MCF 10A (cell line): ENCODE results near the gene TRIM14. TPM values are rescaled to one million over a fixed set of nuclear protein-coding genes. Genes with fewer than 3 reads are reported as not detected.

Experiments
- BruUV-seq: library from RNA; stranded (reverse); fragments of 400-500 nt; replicated peaks from 2 replicates; lab custom pipeline; 2021; lab: Mats Ljungman, UMichigan
- CTCF ChIA-PET: fragments of 300-600 bp; sonication (Branson Sonifier 250); formaldehyde crosslinking; extraction: SDS; loops from one replicate; lab custom pipeline; 2021; ENCODE audit warnings: antibody characterized with exemption, inconsistent platforms; lab: Yijun Ruan, JAX
- POLR2A ChIA-PET: fragments of 300-600, 350-650 bp; sonication (Branson Sonifier 250); formaldehyde crosslinking; extraction: SDS; loops from one replicate; lab custom pipeline; 2020; ENCODE audit warnings: antibody characterized with exemption, inconsistent platforms; lab: Yijun Ruan, JAX
- DNase-seq: peaks from one replicate; pipeline ENCODE4 v3.0.0-alpha.2; 2018; ENCODE audit not compliant: unreplicated experiment
- H3K27ac Mint-ChIP-seq: one replicate; pipeline ENCODE4 v1.8.0; 2022; ENCODE audit warnings: mild to moderate bottlenecking, low read depth, mixed read lengths; ENCODE audit not compliant: unreplicated experiment
- H3K27me3 Mint-ChIP-seq: one replicate; pipeline ENCODE4 v1.8.0; 2022; ENCODE audit warnings: mixed read lengths; ENCODE audit not compliant: insufficient read depth, unreplicated experiment
- H3K36me3 Mint-ChIP-seq: one replicate; pipeline ENCODE4 v1.8.0; 2022; ENCODE audit warnings: mild to moderate bottlenecking, moderate library complexity, mixed read lengths; ENCODE audit not compliant: insufficient read depth, unreplicated experiment
- H3K4me1 Mint-ChIP-seq: one replicate; pipeline ENCODE4 v1.8.0; 2022; ENCODE audit warnings: mixed read lengths; ENCODE audit not compliant: insufficient read depth, unreplicated experiment
- H3K4me3 Mint-ChIP-seq: one replicate; pipeline ENCODE4 v1.8.0; 2022; ENCODE audit warnings: mild to moderate bottlenecking, moderate library complexity, mixed read lengths; ENCODE audit not compliant: unreplicated experiment
- H3K9me3 Mint-ChIP-seq: one replicate; pipeline ENCODE4 v1.8.0; 2022; ENCODE audit warnings: mixed read lengths; ENCODE audit not compliant: unreplicated experiment
- CTCF ChIP-seq: fragments of 200-600 bp; IDR thresholded peaks from one replicate; pipeline ENCODE4 v1.8.0; 2022; ENCODE audit warnings: antibody characterized with exemption, mild to moderate bottlenecking; ENCODE audit not compliant: unreplicated experiment
- intact Hi-C: fragments of 100-400 bp; cut with micrococcal nuclease; formaldehyde crosslinking; loops from 2 replicates; pipeline ENCODE4 v1.14.1; 2022
- total RNA-seq: library from RNA; stranded (reverse); gene quantifications from 2 replicates; pipeline ENCODE4 v1.2.3, GENCODE V29; 2022

Gene TRIM14
- total RNA-seq, 1 experiment from 2014 or later: 17.9 TPM

GRCh38 chr9:98070704-98071103 is 48.3 kb downstream of the TRIM14 start:
- POLR2A ChIA-PET: interaction anchor here (0.8 to 1.1 kb wide), 2 partner anchors 13 to 15 kb away, joined by 3 to 5 read pairs; partner anchors contain the start of gene NANS
- TF ChIP-seq CTCF: no peak
- Mint-ChIP-seq H3K36me3 (peaks cover 28% of the 10 kb centered on the region), H3K4me3 (no peak overlapping the region), H3K27ac (no peak overlapping the region), H3K9me3 (no peaks in the 10 kb centered on the region), H3K27me3 (no peaks in the 10 kb centered on the region), H3K4me1 (no peaks in the 10 kb centered on the region)
- intact Hi-C loops: no loop called here
- CTCF ChIA-PET: interaction anchor here (0.6 to 1.7 kb wide), 6 partner anchors 12 to 602 kb away, joined by 3 to 4 read pairs (median 4); no protein-coding TSS in a partner anchor
- DNase-seq: no peak
- BruUV-seq: no TSS peak

GRCh38 chr9:98069551-98069950 is 49.5 kb downstream of the TRIM14 start:
- Mint-ChIP-seq H3K36me3 (peaks cover 39% of the 10 kb centered on the region), H3K9me3 (no peaks in the 10 kb centered on the region), H3K4me3 (no peak overlapping the region), H3K4me1 (no peaks in the 10 kb centered on the region), H3K27me3 (no peaks in the 10 kb centered on the region), H3K27ac (no peak overlapping the region)
- ChIA-PET POLR2A (no interaction called here), CTCF (interaction anchor here (1.0 kb wide), 1 partner anchor 187 kb away, joined by 3 read pairs; no protein-coding TSS in a partner anchor)
- no peak for TF ChIP-seq CTCF
- BruUV-seq: no TSS peak
- intact Hi-C loops: no loop called here
- no peak for DNase-seq

GRCh38 chr9:98067184-98067583 is 51.8 kb downstream of the TRIM14 start:
- Mint-ChIP-seq H3K36me3 (peaks cover 63% of the 10 kb centered on the region), H3K9me3 (no peaks in the 10 kb centered on the region), H3K4me1 (no peaks in the 10 kb centered on the region), H3K4me3 (no peak overlapping the region), H3K27ac (no peak overlapping the region), H3K27me3 (no peaks in the 10 kb centered on the region)
- TF ChIP-seq CTCF: no peak
- DNase-seq: no peak
- BruUV-seq: no TSS peak
- POLR2A ChIA-PET: interaction anchor here (1.3 kb wide), 1 partner anchor 9 kb away, joined by 3 read pairs; no protein-coding TSS in a partner anchor
- CTCF ChIA-PET: interaction anchor here (0.7 to 1.2 kb wide), 2 partner anchors 113 to 141 kb away, joined by 4 read pairs; no protein-coding TSS in a partner anchor
- intact Hi-C loops: no loop called here

- no peak for DNase-seq
- no peaks in the 10 kb centered on the region for H3K27me3 Mint-ChIP-seq
- TF ChIP-seq CTCF: no peak
- H3K36me3 Mint-ChIP-seq: peaks cover 71% of the 10 kb centered on the region
- H3K27ac Mint-ChIP-seq: no peak overlapping the region
- CTCF ChIA-PET: interaction anchor here (0.6 to 1.2 kb wide), 5 partner anchors 8 to 708 kb away, joined by 3 to 5 read pairs (median 3); no protein-coding TSS in a partner anchor
- no TSS peak for BruUV-seq
- H3K4me3 Mint-ChIP-seq: no peak overlapping the region
- POLR2A ChIA-PET: no interaction called here
- intact Hi-C loops: no loop called here
- H3K9me3 Mint-ChIP-seq: no peaks in the 10 kb centered on the region
- H3K4me1 Mint-ChIP-seq: no peaks in the 10 kb centered on the region
Observed at GRCh38 chr9:98066235-98066634, 52.8 kb downstream of the TRIM14 start.
